NCI-H1436 treated with DMSO at 0.1 percent for 48 hours (cell line): ENCODE results near the gene EIF4A3.
"Not testable (repeated sequence)": the region's sequence is repeated elsewhere in the genome, so short reads cannot be mapped to it uniquely, and the experiment has no call there.

ENCODE experiments used
- DNase-seq: peaks from one replicate; lab custom pipeline; 2025; lab: John Stamatoyannopoulos, UW

EIF4A3 gene

GRCh38 chr17:80173126-80173525, 26.2 kb upstream of the EIF4A3 start:
- DNase-seq = no peak

GRCh38 chr17:80171681-80172080, 24.8 kb upstream of the EIF4A3 start:
- no peak for DNase-seq

GRCh38 chr17:80169784-80170500, 23.0 kb upstream of the EIF4A3 start, which contains the start of gene CARD14:
Gene CARD14 (plus strand): TSS chr17:80170030. CDS start chr17:80181439, 11,409 bp downstream.
- no peak for DNase-seq

GRCh38 chr17:80169107-80169506, 22.2 kb upstream of the EIF4A3 start:
- DNase-seq = no peak

- no peak for DNase-seq
Observed at GRCh38 chr17:80168371-80168770, 21.4 kb upstream of the EIF4A3 start.

- no peak for DNase-seq
Observed at GRCh38 chr17:80166446-80166845, 19.5 kb upstream of the EIF4A3 start.

- DNase-seq = no peak
Observed at GRCh38 chr17:80164185-80164584, 17.3 kb upstream of the EIF4A3 start.

GRCh38 chr17:80163336-80163735, 16.4 kb upstream of the EIF4A3 start:
- DNase-seq = no peak

- no peak for DNase-seq
Observed at GRCh38 chr17:80160536-80160935, 13.6 kb upstream of the EIF4A3 start.

- no peak for DNase-seq
Observed at GRCh38 chr17:80158846-80159245, 11.9 kb upstream of the EIF4A3 start.

GRCh38 chr17:80155600-80155999, 8.7 kb upstream of the EIF4A3 start:
- not testable (repeated sequence) for DNase-seq

- no peak for DNase-seq
Observed at GRCh38 chr17:80154166-80154565, 7.2 kb upstream of the EIF4A3 start.

- no peak for DNase-seq
Observed at GRCh38 chr17:80153004-80153403, 6.1 kb upstream of the EIF4A3 start.

GRCh38 chr17:80152081-80152702, 5.3 kb upstream of the EIF4A3 start:
- DNase-seq = no peak

- no peak for DNase-seq
Observed at GRCh38 chr17:80151333-80151732, 4.4 kb upstream of the EIF4A3 start.

GRCh38 chr17:80146121-80147034, 550 bp downstream of the EIF4A3 start:
- no peak for DNase-seq

GRCh38 chr17:80145076-80146075, 1.6 kb downstream of the EIF4A3 start:
- DNase-seq = no peak

- DNase-seq = no peak
Observed at GRCh38 chr17:80142929-80143328, 4.0 kb downstream of the EIF4A3 start.

GRCh38 chr17:80141463-80142165, 5.3 kb downstream of the EIF4A3 start:
- DNase-seq = no peak

GRCh38 chr17:80138856-80139426, 8.0 kb downstream of the EIF4A3 start:
- no peak for DNase-seq
